ENCODE results near the gene COX7A2L.

- no peak for TF ChIP-seq POLR2AphosphoS5 (IDR thresholded peaks at IDR 0.05; ENCODE audit: low read depth, low read length)
- no peak for TF ChIP-seq FOXP2 (optimal IDR thresholded peaks at IDR 0.05; ENCODE audit: borderline replicate concordance, extremely low read depth, extremely low read length, insufficient read depth)
- no peak for TF ChIP-seq SIN3A (IDR thresholded peaks at IDR 0.05; ENCODE audit: borderline replicate concordance, insufficient read depth, low read length)
Measured at GRCh38 chr2:42304059-42304713, 56.8 kb downstream of the COX7A2L start.
